CD1c-positive myeloid dendritic cell (primary cell): ENCODE data around the gene TRHDE.
"Not testable (repeated sequence)": the region's sequence is repeated elsewhere in the genome, so short reads cannot be mapped to it uniquely, and the experiment has no call there.

ENCODE experiments used
- DNase-seq: peaks from one replicate; pipeline ENCODE4 v3.0.0-alpha.2; 2016; ENCODE audit errors: extremely low spot score

The TRHDE gene

GRCh38 chr12:72520044-72520678 is 248.0 kb downstream of the TRHDE start:
- not testable (repeated sequence) for DNase-seq

- no peak for DNase-seq
Measured at GRCh38 chr12:72521326-72521725, 249.2 kb downstream of the TRHDE start.

DNA sequence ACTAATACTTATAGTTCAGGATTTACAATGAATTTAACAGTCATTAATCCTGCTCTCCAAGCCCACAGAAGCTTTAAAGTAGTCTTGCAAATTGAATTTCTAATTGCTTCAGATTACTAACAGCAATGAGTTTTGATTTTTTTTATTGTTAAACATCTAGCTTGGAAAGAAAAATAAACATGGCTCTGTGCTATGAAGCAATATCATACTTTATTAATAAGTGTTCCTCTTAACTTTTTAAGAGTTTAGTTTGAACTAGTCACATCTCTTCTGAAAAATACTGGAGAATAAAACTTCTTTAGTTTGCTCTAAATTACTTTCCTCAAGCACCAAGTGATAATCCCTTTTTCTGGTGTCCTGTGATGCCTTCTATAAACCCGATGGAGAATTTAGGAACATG is 250.2 kb downstream of the TRHDE start:
- DNase-seq = no peak

DNA sequence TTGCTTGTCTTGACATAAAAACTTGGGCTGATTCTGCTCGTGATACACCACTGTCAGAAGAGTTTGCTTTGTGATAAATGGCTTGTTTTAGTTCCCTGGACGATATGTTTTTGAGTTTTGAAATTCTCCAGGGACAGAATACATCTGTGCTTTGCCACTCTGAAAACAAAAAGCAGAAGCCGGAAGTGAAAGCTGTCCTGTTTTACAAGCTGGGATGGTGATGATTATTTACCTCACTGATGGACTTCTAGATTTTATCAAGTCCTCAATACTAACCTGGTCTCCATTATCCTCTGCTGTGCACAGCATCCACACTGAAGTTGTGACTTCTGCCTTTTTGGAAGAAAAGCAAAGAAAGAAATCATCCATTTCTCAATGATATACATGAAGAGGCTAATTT is 251.6 kb downstream of the TRHDE start:
- no peak for DNase-seq

- no peak for DNase-seq
Measured at GRCh38 chr12:72535212-72535990, 263.2 kb downstream of the TRHDE start.

DNA sequence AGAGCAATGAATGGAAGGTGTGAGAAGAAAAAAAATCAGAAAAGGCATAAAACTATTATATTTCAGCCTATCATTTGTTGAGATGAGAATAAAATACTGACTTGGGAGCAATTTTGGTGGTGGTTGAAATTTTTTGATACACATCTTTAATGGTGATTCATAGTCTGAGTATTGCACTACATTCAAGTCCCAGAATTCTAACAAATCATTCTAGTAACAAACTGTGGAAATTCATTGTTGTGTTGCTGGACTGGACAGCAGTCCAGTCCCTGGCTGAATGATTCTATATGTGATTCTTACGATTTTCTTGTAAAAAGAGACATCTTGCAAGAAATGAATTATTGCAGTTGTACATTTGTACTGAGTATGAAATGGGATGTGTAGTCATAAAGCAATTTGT is 268.6 kb downstream of the TRHDE start:
- no peak for DNase-seq

GRCh38 chr12:72543777-72544467 is 271.8 kb downstream of the TRHDE start:
- no peak for DNase-seq

GRCh38 chr12:72546106-72546505 is 273.9 kb downstream of the TRHDE start:
- DNase-seq = no peak

DNA sequence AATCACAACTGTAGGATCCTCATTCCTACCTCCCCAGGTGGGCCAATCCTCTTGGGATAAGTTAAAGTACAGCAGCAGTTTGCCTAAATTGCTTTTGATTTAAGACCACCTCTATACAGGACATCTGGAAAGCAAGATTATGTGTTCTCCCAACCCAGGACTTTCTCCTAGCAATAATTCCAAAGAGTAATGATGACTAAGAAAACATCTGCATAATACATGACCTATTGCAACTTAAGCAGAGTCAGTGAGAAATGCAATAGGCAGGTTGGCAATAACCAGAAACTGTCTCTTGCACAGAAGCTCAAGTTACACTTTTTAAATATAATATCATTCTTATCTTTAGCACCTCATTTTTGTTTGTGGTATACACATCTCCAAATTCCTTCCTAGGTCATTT is 275.4 kb downstream of the TRHDE start:
- DNase-seq = no peak

DNA sequence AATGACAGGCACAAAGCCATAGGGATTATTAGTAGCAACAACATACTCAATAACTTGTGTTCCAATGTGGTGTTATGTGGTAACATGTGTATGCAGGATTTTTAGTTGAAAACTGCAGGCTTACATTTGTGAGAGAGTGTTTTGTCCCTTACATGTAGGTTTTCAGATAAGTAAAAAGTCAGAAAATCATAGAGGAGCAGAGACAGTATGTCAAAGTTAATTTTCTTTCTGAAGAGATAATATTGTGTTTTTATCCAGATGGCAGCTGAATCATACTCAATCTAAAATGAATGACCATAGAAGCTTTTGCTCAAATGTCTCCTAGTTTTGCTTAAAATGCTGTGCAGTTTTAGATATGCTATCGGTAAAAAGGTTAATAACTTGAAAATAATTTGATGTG is 277.0 kb downstream of the TRHDE start:
- DNase-seq = no peak

GRCh38 chr12:72560003-72560769 is 288.0 kb downstream of the TRHDE start:
- DNase-seq = no peak

- DNase-seq = peak; percentile 31
Measured at GRCh38 chr12:72570601-72571000, 298.4 kb downstream of the TRHDE start.

GRCh38 chr12:72574138-72574537 is 302.0 kb downstream of the TRHDE start:
- no peak for DNase-seq

GRCh38 chr12:72578327-72578726 is 306.2 kb downstream of the TRHDE start:
- DNase-seq = no peak

DNA sequence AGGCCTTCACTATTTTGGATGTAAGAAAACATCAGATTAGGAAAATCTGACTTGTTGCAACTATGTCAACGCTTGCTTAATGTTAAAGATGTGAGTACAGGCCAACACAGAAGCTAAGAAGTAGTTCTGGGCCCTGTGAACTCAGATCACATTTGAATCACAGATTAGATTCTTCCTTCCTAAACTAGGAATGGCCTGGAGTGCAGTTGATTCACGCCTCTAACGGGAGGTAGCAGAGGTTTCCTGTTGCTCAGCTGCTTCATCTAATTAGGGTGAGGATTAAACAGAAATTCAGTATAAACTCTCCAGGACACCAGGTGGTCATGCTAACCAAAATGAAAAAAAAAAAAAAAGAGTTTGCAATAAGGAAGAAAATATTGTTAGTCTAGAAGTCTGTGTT is 314.3 kb downstream of the TRHDE start:
- no peak for DNase-seq

GRCh38 chr12:72602581-72602980 is 330.4 kb downstream of the TRHDE start:
- DNase-seq = no peak

- no peak for DNase-seq
Measured at GRCh38 chr12:72605975-72606374, 333.8 kb downstream of the TRHDE start.

DNA sequence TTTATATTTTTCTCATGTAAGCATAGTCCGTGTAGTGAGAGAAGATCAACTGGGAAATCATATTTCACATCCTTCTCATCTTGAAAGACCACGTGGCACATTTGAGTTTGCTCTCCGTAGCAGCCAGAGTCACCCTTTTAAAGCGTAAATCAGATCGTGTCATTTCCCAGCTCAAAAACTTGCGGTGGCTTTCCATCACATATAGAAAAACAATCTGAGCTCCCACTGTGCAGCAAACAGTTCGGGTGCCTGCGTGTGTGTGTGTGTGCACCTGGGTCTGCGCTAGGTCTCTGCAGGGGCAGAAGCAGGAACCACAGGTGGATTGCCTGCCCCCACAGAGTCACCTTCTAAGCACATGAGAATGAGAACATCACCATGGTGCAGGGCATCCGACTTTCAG is 338.2 kb downstream of the TRHDE start:
- no peak for DNase-seq

- no peak for DNase-seq
Measured at GRCh38 chr12:72610854-72611358, 338.7 kb downstream of the TRHDE start.

GRCh38 chr12:72612171-72612570 is 340.0 kb downstream of the TRHDE start:
- DNase-seq = no peak

- DNase-seq = no peak
Measured at GRCh38 chr12:72618764-72619163, 346.6 kb downstream of the TRHDE start.

GRCh38 chr12:72622556-72622955 is 350.4 kb downstream of the TRHDE start:
- no peak for DNase-seq
